ENCODE data around the gene RHD. TPM values are rescaled to one million over a fixed set of nuclear protein-coding genes. Genes with fewer than 3 reads are reported as not detected.
"Not testable (repeated sequence)": the region's sequence is repeated elsewhere in the genome, so short reads cannot be mapped to it uniquely, and the experiment has no call there.

RHD gene
- total RNA-seq, 5 donors from 2014 or later (not counting 1 experiment from before 2014, with no cell fraction given), result 0.13 to 0.19 TPM; not detected in 3

- CTCF ChIA-PET; H3K36me3 ChIP-seq (ENCODE audit: control insufficient read depth in 2 of 2, extremely low read depth in 1 of 2, insufficient read depth in 1 of 2, low read length in 1 of 2); POLR2A ChIA-PET; H3K27me3 Mint-ChIP-seq; H3K4me1 ChIP-seq (ENCODE audit: control insufficient read depth in 1 of 2, extremely low read depth in 1 of 2, insufficient read depth in 2 of 2, low read length in 2 of 2); H3K36me3 Mint-ChIP-seq; H3K27me3 ChIP-seq (replicated peaks in 1 of 2; ENCODE audit: control insufficient read depth in 2 of 2, extremely low read depth in 1 of 2, insufficient read depth in 2 of 2, low read length in 1 of 2); H3K9me3 Mint-ChIP-seq; H3K9me3 ChIP-seq: not testable (repeated sequence)
- peak overlapping the region; percentile 84 to 93 for H3K27ac Mint-ChIP-seq
- Histone ChIP-seq H3K27ac (ENCODE audit: low read length) (peak overlapping the region; percentile 72), H3K4me3 (ENCODE audit: control insufficient read depth in 1 of 2, extremely low read depth in 1 of 2, low read length in 1 of 2) (peak overlapping the region; percentile 44 to 53)
- H3K4me1 Mint-ChIP-seq, result peaks cover 22 to 26% (median 22%) of the 10 kb centered on the region in 3 donors
- H3K4me3 Mint-ChIP-seq, result peak overlapping the region; percentile 77 to 83 (median 79)
- ATAC-seq (replicated peaks in 1 of 4) (peak; percentile 75 to 85 (median 80)), DNase-seq (peak in 34 of 35 experiments; percentile 58 to 95 (median 84))
- no CpG with 5 or more reads among the region's 56 CpGs for WGBS (ENCODE audit: insufficient coverage)
Observed at GRCh38 chr1:25267288-25268142, 4.8 kb upstream of the RHD start.

- peak in 1 of 4 experiments; percentile 1 for ATAC-seq (replicated peaks in 1 of 4)
- H3K36me3 Mint-ChIP-seq; H3K27ac ChIP-seq (ENCODE audit: low read length); H3K9me3 Mint-ChIP-seq; H3K36me3 ChIP-seq (ENCODE audit: control insufficient read depth in 2 of 2, extremely low read depth in 1 of 2, insufficient read depth in 1 of 2, low read length in 1 of 2); CTCF ChIA-PET; DNase-seq; H3K27me3 Mint-ChIP-seq; H3K4me1 ChIP-seq (ENCODE audit: control insufficient read depth in 1 of 2, extremely low read depth in 1 of 2, insufficient read depth in 2 of 2, low read length in 2 of 2); H3K27me3 ChIP-seq (replicated peaks in 1 of 2; ENCODE audit: control insufficient read depth in 2 of 2, extremely low read depth in 1 of 2, insufficient read depth in 2 of 2, low read length in 1 of 2); H3K9me3 ChIP-seq: not testable (repeated sequence)
- peak overlapping the region; percentile 15 to 30 for H3K4me3 ChIP-seq (ENCODE audit: control insufficient read depth in 1 of 2, extremely low read depth in 1 of 2, low read length in 1 of 2)
- WGBS (ENCODE audit: insufficient coverage), result no CpG with 5 or more reads among the region's 14 CpGs
- Mint-ChIP-seq H3K27ac (peak overlapping the region; percentile 84 to 93), H3K4me1 (peaks cover 16 to 18% (median 17%) of the 10 kb centered on the region in 3 donors), H3K4me3 (peak overlapping the region; percentile 77 to 83 (median 79))
- POLR2A ChIA-PET, result interaction anchor here in 1 of 2 donors (0.7 kb wide), 1 partner anchor 1400 kb away, joined by 7 read pairs; the partner anchor contains the start of gene FUCA1
Observed at GRCh38 chr1:25268143-25268760, 4.1 kb upstream of the RHD start.

- ATAC-seq (replicated peaks in 1 of 4); H3K27me3 Mint-ChIP-seq; H3K4me3 Mint-ChIP-seq; POLR2A ChIA-PET; H3K9me3 Mint-ChIP-seq; H3K36me3 Mint-ChIP-seq; DNase-seq; H3K36me3 ChIP-seq (ENCODE audit: control insufficient read depth in 2 of 2, extremely low read depth in 1 of 2, insufficient read depth in 1 of 2, low read length in 1 of 2); H3K27ac Mint-ChIP-seq; H3K9me3 ChIP-seq; H3K4me1 ChIP-seq (ENCODE audit: control insufficient read depth in 1 of 2, extremely low read depth in 1 of 2, insufficient read depth in 2 of 2, low read length in 2 of 2); H3K27me3 ChIP-seq (replicated peaks in 1 of 2; ENCODE audit: control insufficient read depth in 2 of 2, extremely low read depth in 1 of 2, insufficient read depth in 2 of 2, low read length in 1 of 2); H3K4me1 Mint-ChIP-seq; H3K4me3 ChIP-seq (ENCODE audit: control insufficient read depth in 1 of 2, extremely low read depth in 1 of 2, low read length in 1 of 2); CTCF ChIA-PET; H3K27ac ChIP-seq (ENCODE audit: low read length): not testable (repeated sequence)
- WGBS (ENCODE audit: insufficient coverage), result no CpG with 5 or more reads among the region's 4 CpGs
Observed at GRCh38 chr1:25275648-25276047, 3.3 kb downstream of the RHD start.

GRCh38 chr1:25277295-25277694, 5.0 kb downstream of the RHD start:
- H3K4me3 ChIP-seq (ENCODE audit: control insufficient read depth in 1 of 2, extremely low read depth in 1 of 2, low read length in 1 of 2); H3K36me3 ChIP-seq (ENCODE audit: control insufficient read depth in 2 of 2, extremely low read depth in 1 of 2, insufficient read depth in 1 of 2, low read length in 1 of 2); H3K36me3 Mint-ChIP-seq; H3K27me3 Mint-ChIP-seq; ATAC-seq (replicated peaks in 1 of 4); H3K9me3 Mint-ChIP-seq; H3K4me1 ChIP-seq (ENCODE audit: control insufficient read depth in 1 of 2, extremely low read depth in 1 of 2, insufficient read depth in 2 of 2, low read length in 2 of 2); H3K27ac Mint-ChIP-seq; DNase-seq; POLR2A ChIA-PET; H3K4me1 Mint-ChIP-seq; H3K27ac ChIP-seq (ENCODE audit: low read length); H3K4me3 Mint-ChIP-seq; H3K27me3 ChIP-seq (replicated peaks in 1 of 2; ENCODE audit: control insufficient read depth in 2 of 2, extremely low read depth in 1 of 2, insufficient read depth in 2 of 2, low read length in 1 of 2); H3K9me3 ChIP-seq; CTCF ChIA-PET: not testable (repeated sequence)
- WGBS (ENCODE audit: insufficient coverage), result no CpG with 5 or more reads among the region's 1 CpG

GRCh38 chr1:25278358-25278757, 6.0 kb downstream of the RHD start:
- WGBS (ENCODE audit: insufficient coverage), result no CpG with 5 or more reads among the region's 2 CpGs
- POLR2A ChIA-PET, result interaction anchor here in 1 of 2 donors (0.6 kb wide), 1 partner anchor 53 kb away, joined by 9 read pairs; no protein-coding TSS in a partner anchor
- H3K4me3 Mint-ChIP-seq; H3K36me3 Mint-ChIP-seq; H3K9me3 Mint-ChIP-seq; H3K36me3 ChIP-seq (ENCODE audit: control insufficient read depth in 2 of 2, extremely low read depth in 1 of 2, insufficient read depth in 1 of 2, low read length in 1 of 2); H3K4me3 ChIP-seq (ENCODE audit: control insufficient read depth in 1 of 2, extremely low read depth in 1 of 2, low read length in 1 of 2); H3K9me3 ChIP-seq; CTCF ChIA-PET; H3K27me3 ChIP-seq (replicated peaks in 1 of 2; ENCODE audit: control insufficient read depth in 2 of 2, extremely low read depth in 1 of 2, insufficient read depth in 2 of 2, low read length in 1 of 2); H3K4me1 ChIP-seq (ENCODE audit: control insufficient read depth in 1 of 2, extremely low read depth in 1 of 2, insufficient read depth in 2 of 2, low read length in 2 of 2); H3K27me3 Mint-ChIP-seq; DNase-seq; H3K27ac Mint-ChIP-seq; H3K4me1 Mint-ChIP-seq; H3K27ac ChIP-seq (ENCODE audit: low read length); ATAC-seq (replicated peaks in 1 of 4): not testable (repeated sequence)

- H3K27me3 Mint-ChIP-seq, result not testable (repeated sequence)
Observed at GRCh38 chr1:25278790-25279189, 6.5 kb downstream of the RHD start.

More at GRCh38 chr1:25278790-25279189, 6.5 kb downstream of the RHD start:
- H3K4me3 ChIP-seq (ENCODE audit: control insufficient read depth in 1 of 2, extremely low read depth in 1 of 2, low read length in 1 of 2); H3K4me1 ChIP-seq (ENCODE audit: control insufficient read depth in 1 of 2, extremely low read depth in 1 of 2, insufficient read depth in 2 of 2, low read length in 2 of 2); DNase-seq; H3K27ac ChIP-seq (ENCODE audit: low read length); H3K27me3 ChIP-seq (replicated peaks in 1 of 2; ENCODE audit: control insufficient read depth in 2 of 2, extremely low read depth in 1 of 2, insufficient read depth in 2 of 2, low read length in 1 of 2); H3K27ac Mint-ChIP-seq; ATAC-seq (replicated peaks in 1 of 4); H3K9me3 ChIP-seq; H3K36me3 Mint-ChIP-seq; H3K4me3 Mint-ChIP-seq; H3K4me1 Mint-ChIP-seq; CTCF ChIA-PET; POLR2A ChIA-PET; H3K9me3 Mint-ChIP-seq; H3K36me3 ChIP-seq (ENCODE audit: control insufficient read depth in 2 of 2, extremely low read depth in 1 of 2, insufficient read depth in 1 of 2, low read length in 1 of 2): not testable (repeated sequence)
- no CpG with 5 or more reads among the region's 8 CpGs for WGBS (ENCODE audit: insufficient coverage)

Measured in T-cell (primary cell).